ENCODE data around the gene MRFAP1L1.
"Not testable (repeated sequence)": the region's sequence is repeated elsewhere in the genome, so short reads cannot be mapped to it uniquely, and the experiment has no call there.

MRFAP1L1 gene

GRCh38 chr4:6686104-6686787, 23.4 kb downstream of the MRFAP1L1 start:
- no peak for DNase-seq

- no peak for DNase-seq
These were observed 25.0 kb downstream of the MRFAP1L1 start for GRCh38 chr4:6684656-6685055.

- DNase-seq, result no peak
These were observed 26.6 kb downstream of the MRFAP1L1 start for GRCh38 chr4:6682862-6683590.

GRCh38 chr4:6681191-6681590, 28.5 kb downstream of the MRFAP1L1 start:
- no peak for DNase-seq

- DNase-seq, result no peak
These were observed 29.2 kb downstream of the MRFAP1L1 start for GRCh38 chr4:6680372-6681034.

GRCh38 chr4:6676722-6677558, 32.7 kb downstream of the MRFAP1L1 start:
- no peak for DNase-seq

- DNase-seq, result peak; percentile 57 to 67
These were observed 35.0 kb downstream of the MRFAP1L1 start for GRCh38 chr4:6674500-6675149.

GRCh38 chr4:6673660-6674499, 35.8 kb downstream of the MRFAP1L1 start:
- peak; percentile 93 to 94 for DNase-seq

GRCh38 chr4:6673191-6673659, 36.4 kb downstream of the MRFAP1L1 start:
- DNase-seq, result peak; percentile 45 to 54

- DNase-seq, result not testable (repeated sequence)
These were observed 37.0 kb downstream of the MRFAP1L1 start for GRCh38 chr4:6672541-6673190.

GRCh38 chr4:6672131-6672530, 37.5 kb downstream of the MRFAP1L1 start:
- no peak for DNase-seq

- DNase-seq, result no peak
These were observed 38.0 kb downstream of the MRFAP1L1 start for GRCh38 chr4:6671648-6672047.

- DNase-seq, result no peak
These were observed 41.3 kb downstream of the MRFAP1L1 start for GRCh38 chr4:6668391-6668790.

- no peak for DNase-seq
These were observed 44.4 kb downstream of the MRFAP1L1 start for GRCh38 chr4:6665320-6665654.

- DNase-seq, result no peak
These were observed 45.9 kb downstream of the MRFAP1L1 start for GRCh38 chr4:6663596-6664393.

- DNase-seq, result no peak
These were observed 47.1 kb downstream of the MRFAP1L1 start for GRCh38 chr4:6662591-6662990.

- no peak for DNase-seq
These were observed 49.2 kb downstream of the MRFAP1L1 start for GRCh38 chr4:6660430-6660829.

- DNase-seq, result no peak
These were observed 49.8 kb downstream of the MRFAP1L1 start for GRCh38 chr4:6659897-6660296.

GRCh38 chr4:6658597-6659075, 51.0 kb downstream of the MRFAP1L1 start:
- DNase-seq, result peak; percentile 50 to 66

GRCh38 chr4:6658209-6658595, 51.5 kb downstream of the MRFAP1L1 start:
- no peak for DNase-seq

Data from stimulated activated CD4-positive, alpha-beta T cell treated with anti-CD3 and anti-CD28 coated beads, Interleukin-2, amount 100 ng/mL, for 24 hours (primary cell).